Measurements from ENCODE around the gene COX19.

- TF ChIP-seq CTCF (IDR thresholded peaks at IDR 0.05) (no peak), POLR2A (IDR thresholded peaks at IDR 0.05) (no peak)
These were observed 23.3 kb downstream of the COX19 start for GRCh38 chr7:951881-952547.
